ENCODE measurements around the gene DDI2. TPM values are rescaled to one million over a fixed set of nuclear protein-coding genes. Genes with fewer than 3 reads are reported as not detected.
A peak's percentile ranks its signal among the peaks of the same experiment; 100 is the strongest.

DDI2 gene
- total RNA-seq, 3 donors from 2014 or later: 69.2 to 77.4 (median 71.0) TPM

GRCh38 chr1:15680131-15680530 is 62.9 kb downstream of the DDI2 start:
- TF ChIP-seq POLR2A (IDR thresholded peaks at IDR 0.05) (no peak), CTCF (IDR thresholded peaks at IDR 0.05) (no peak), POLR2AphosphoS5 (IDR thresholded peaks at IDR 0.05) (no peak)
- intact Hi-C loops (cut with DNase I; ENCODE audit: low total_unique reads): no loop called here
- DNase-seq (ENCODE audit: low spot score in 2 of 2): no peak
- Histone ChIP-seq H3K4me3 (no peak overlapping the region), H3K27me3 (no peaks in the 10 kb centered on the region), H3K36me3 (no peaks in the 10 kb centered on the region), H3K4me1 (peaks cover 0 to 3% of the 10 kb centered on the region in 2 donors), H3K27ac (peak overlapping the region; percentile 79 to 86), H3K9me3 (no peaks in the 10 kb centered on the region)

- Histone ChIP-seq H3K4me3 (no peak overlapping the region), H3K36me3 (no peaks in the 10 kb centered on the region), H3K4me1 (peaks cover 3% of the 10 kb centered on the region in 2 donors), H3K27me3 (no peaks in the 10 kb centered on the region), H3K9me3 (no peaks in the 10 kb centered on the region), H3K27ac (peak overlapping the region; percentile 79 to 86)
- no peak for DNase-seq (ENCODE audit: low spot score in 2 of 2)
- intact Hi-C loops (cut with DNase I; ENCODE audit: low total_unique reads): no loop called here
- TF ChIP-seq POLR2AphosphoS5 (IDR thresholded peaks at IDR 0.05) (peak in 1 of 3 donors; percentile 17), POLR2A (IDR thresholded peaks at IDR 0.05) (no peak), CTCF (IDR thresholded peaks at IDR 0.05) (no peak)
These were observed 63.5 kb downstream of the DDI2 start for GRCh38 chr1:15680561-15681348.

GRCh38 chr1:15681349-15682292 is 64.4 kb downstream of the DDI2 start:
- no peaks in the 10 kb centered on the region for H3K36me3 ChIP-seq
- no peak for DNase-seq (ENCODE audit: low spot score in 2 of 2)
- no peaks in the 10 kb centered on the region for H3K9me3 ChIP-seq
- TF ChIP-seq CTCF (IDR thresholded peaks at IDR 0.05): no peak
- TF ChIP-seq POLR2AphosphoS5 (IDR thresholded peaks at IDR 0.05): no peak
- no peak for TF ChIP-seq POLR2A (IDR thresholded peaks at IDR 0.05)
- H3K27me3 ChIP-seq: no peaks in the 10 kb centered on the region
- no peak overlapping the region for H3K4me3 ChIP-seq
- H3K4me1 ChIP-seq: peaks cover 3 to 7% of the 10 kb centered on the region in 2 donors
- peak overlapping the region; percentile 79 to 86 for H3K27ac ChIP-seq
- intact Hi-C loops (cut with DNase I; ENCODE audit: low total_unique reads): no loop called here

GRCh38 chr1:15682936-15683341 is 65.7 kb downstream of the DDI2 start:
- H3K4me1 ChIP-seq: peaks cover 3 to 7% of the 10 kb centered on the region in 2 donors
- H3K4me3 ChIP-seq: no peak overlapping the region
- no peak for TF ChIP-seq CTCF (IDR thresholded peaks at IDR 0.05)
- TF ChIP-seq POLR2AphosphoS5 (IDR thresholded peaks at IDR 0.05): no peak
- TF ChIP-seq POLR2A (IDR thresholded peaks at IDR 0.05): no peak
- intact Hi-C loops (cut with DNase I; ENCODE audit: low total_unique reads): no loop called here
- DNase-seq (ENCODE audit: low spot score in 2 of 2): no peak
- no peaks in the 10 kb centered on the region for H3K9me3 ChIP-seq
- no peaks in the 10 kb centered on the region for H3K36me3 ChIP-seq
- peak overlapping the region; percentile 94 to 98 for H3K27ac ChIP-seq
- H3K27me3 ChIP-seq: no peaks in the 10 kb centered on the region

Measured in breast epithelium (tissue), 4 donors.